Peyer's patch (tissue), 4 donors: ENCODE results near the gene GPATCH3. TPM values are rescaled to one million over a fixed set of nuclear protein-coding genes. Genes with fewer than 3 reads are reported as not detected.
A peak's percentile ranks its signal among the peaks of the same experiment; 100 is the strongest.

Source experiments
- DNase-seq, 3 donors: peaks; one replicate each; pipeline ENCODE4 v3.0.0-alpha.2; 2017 to 2019
- H3K27ac ChIP-seq, 4 donors: fragments of 200-600 bp; sonication (generic); one replicate each; pipeline ENCODE4 v1.5.1; 2016 to 2019
- H3K27me3 ChIP-seq, 2 donors: fragments of 200-600 bp; sonication (generic); one replicate each; pipeline ENCODE4 v1.5.1; 2019
- H3K36me3 ChIP-seq, 3 donors: fragments of 200-600 bp; sonication (generic); one replicate each; pipeline ENCODE4 v1.5.1; 2016 to 2019
- H3K4me1 ChIP-seq, 4 donors: fragments of 200-600 bp; sonication (generic); one replicate each; pipeline ENCODE4 v1.5.1; 2016 to 2019
- H3K4me3 ChIP-seq, 4 donors: fragments of 200-600 bp; sonication (generic); 1 replicate in 3 of 4; 2 replicates in 1 of 4; pipeline ENCODE4 v1.5.1; 2016 to 2019; ENCODE audit warnings: mild to moderate bottlenecking in 1 of 4
- H3K9me3 ChIP-seq, 4 donors: fragments of 200-600 bp; sonication (generic); one replicate each; pipeline ENCODE4 v1.5.1; 2016 to 2019; ENCODE audit warnings: mild to moderate bottlenecking in 1 of 4
- CTCF ChIP-seq, 6 experiments: fragments of 450-650 bp in 4 of 6; fragments of 200-600 bp in 2 of 6; sonication (generic) in 1 of 6; IDR thresholded peaks; one replicate each; pipeline ENCODE4 v1.5.1; 2017 to 2019; ENCODE audit warnings: antibody characterized with exemption in 6 of 6, mild to moderate bottlenecking in 3 of 6, moderate library complexity in 1 of 6
- POLR2A ChIP-seq, 2 donors: fragments of 450-650 bp; IDR thresholded peaks; one replicate each; pipeline ENCODE4 v1.5.1; 2017; ENCODE audit warnings: antibody characterized with exemption in 2 of 2, mild to moderate bottlenecking in 2 of 2, moderate library complexity in 2 of 2
- total RNA-seq, 4 donors: library from RNA; depleted of rRNA; stranded (reverse); fragments of >200 nt; gene quantifications; one replicate each; pipeline ENCODE4 v1.1.0, GENCODE V29; 2016

The GPATCH3 gene
- total RNA-seq, 4 donors from 2014 or later, result 8.4 to 28.5 (median 14.2) TPM

- no peak overlapping the region for H3K27ac ChIP-seq
These were observed 46.7 kb downstream of the GPATCH3 start for GRCh38 chr1:26853600-26853999.

GRCh38 chr1:26853156-26853555 lies 47.1 kb downstream of the GPATCH3 start:
- peaks cover 0 to 33% (median 2%) of the 10 kb centered on the region in 4 donors for H3K4me1 ChIP-seq
- H3K9me3 ChIP-seq, result no peaks in the 10 kb centered on the region
- H3K36me3 ChIP-seq, result peaks cover 0 to 56% (median 0%) of the 10 kb centered on the region in 3 donors
- peak in 1 of 2 donors; percentile 23 for TF ChIP-seq POLR2A (IDR thresholded peaks at IDR 0.05)
- peak; percentile 53 to 94 (median 83) for TF ChIP-seq CTCF (IDR thresholded peaks at IDR 0.05)
- no peak overlapping the region for H3K27ac ChIP-seq
- H3K4me3 ChIP-seq, result no peak overlapping the region
- H3K27me3 ChIP-seq, result no peaks in the 10 kb centered on the region
- peak; percentile 88 to 96 (median 90) for DNase-seq

More at GRCh38 chr1:26853600-26853999, 46.7 kb downstream of the GPATCH3 start:
- peaks cover 0 to 29% (median under 1%) of the 10 kb centered on the region in 4 donors for H3K4me1 ChIP-seq
- H3K4me3 ChIP-seq, result no peak overlapping the region
- TF ChIP-seq CTCF (IDR thresholded peaks at IDR 0.05), result no peak
- TF ChIP-seq POLR2A (IDR thresholded peaks at IDR 0.05), result no peak
- peaks cover 0 to 56% (median 0%) of the 10 kb centered on the region in 3 donors for H3K36me3 ChIP-seq
- DNase-seq, result no peak
- H3K27me3 ChIP-seq, result no peaks in the 10 kb centered on the region
- no peaks in the 10 kb centered on the region for H3K9me3 ChIP-seq

GRCh38 chr1:26852701-26853100 lies 47.6 kb downstream of the GPATCH3 start:
- no peak overlapping the region for H3K4me3 ChIP-seq
- peaks cover 0 to 33% (median 2%) of the 10 kb centered on the region in 4 donors for H3K4me1 ChIP-seq
- no peaks in the 10 kb centered on the region for H3K27me3 ChIP-seq
- H3K27ac ChIP-seq, result no peak overlapping the region
- TF ChIP-seq POLR2A (IDR thresholded peaks at IDR 0.05) (no peak), CTCF (IDR thresholded peaks at IDR 0.05) (no peak)
- H3K9me3 ChIP-seq, result no peaks in the 10 kb centered on the region
- DNase-seq, result no peak
- peaks cover 0 to 56% (median 0%) of the 10 kb centered on the region in 3 donors for H3K36me3 ChIP-seq

GRCh38 chr1:26851106-26851684 lies 49.1 kb downstream of the GPATCH3 start:
- Histone ChIP-seq H3K36me3 (peaks cover 0 to 61% (median 0%) of the 10 kb centered on the region in 3 donors), H3K4me3 (no peak overlapping the region), H3K9me3 (no peaks in the 10 kb centered on the region), H3K4me1 (peaks cover 0 to 33% (median 2%) of the 10 kb centered on the region in 4 donors), H3K27ac (no peak overlapping the region), H3K27me3 (no peaks in the 10 kb centered on the region)
- DNase-seq, result no peak
- no peak for TF ChIP-seq POLR2A (IDR thresholded peaks at IDR 0.05)
- no peak for TF ChIP-seq CTCF (IDR thresholded peaks at IDR 0.05)

- Histone ChIP-seq H3K9me3 (no peaks in the 10 kb centered on the region), H3K36me3 (peaks cover 0 to 52% (median 0%) of the 10 kb centered on the region in 3 donors), H3K27me3 (no peaks in the 10 kb centered on the region), H3K4me1 (peaks cover 0 to 24% (median 2%) of the 10 kb centered on the region in 4 donors), H3K4me3 (no peak overlapping the region), H3K27ac (peak overlapping the region in 3 of 4 donors; percentile 70 to 96 (median 84))
- TF ChIP-seq POLR2A (IDR thresholded peaks at IDR 0.05), result peak; percentile 16 to 83
- peak in 2 of 6 experiments; percentile 15 to 22 for TF ChIP-seq CTCF (IDR thresholded peaks at IDR 0.05)
- DNase-seq, result peak in 2 of 3 donors; percentile 96 to 98
These were observed 51.1 kb downstream of the GPATCH3 start for GRCh38 chr1:26848941-26849774.
